ENCODE results near the gene HINT3.

DNA sequence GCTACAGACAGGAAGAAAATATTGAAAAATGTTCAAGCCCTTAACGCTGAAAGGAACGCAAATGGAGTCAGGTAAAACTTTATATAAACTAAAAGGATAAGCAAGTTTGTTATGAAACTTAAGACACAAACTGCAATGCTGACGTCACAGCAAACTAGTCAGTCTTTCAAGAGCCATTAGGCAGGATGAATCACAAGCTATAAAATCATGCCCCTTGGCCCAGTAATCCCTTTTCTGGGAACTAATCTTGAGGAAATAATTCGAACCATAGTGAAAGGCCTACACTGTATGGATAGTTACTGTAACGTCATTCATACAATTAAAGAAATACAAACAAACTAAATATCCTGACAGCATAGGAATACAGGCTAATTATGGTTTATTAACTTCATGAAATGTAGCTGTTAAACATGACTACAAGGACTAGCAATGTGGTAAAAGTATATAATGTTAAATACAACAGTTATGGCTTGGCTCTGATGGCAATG, 42.7 kb upstream of the HINT3 start:
- TF ChIP-seq, protein P1, sequence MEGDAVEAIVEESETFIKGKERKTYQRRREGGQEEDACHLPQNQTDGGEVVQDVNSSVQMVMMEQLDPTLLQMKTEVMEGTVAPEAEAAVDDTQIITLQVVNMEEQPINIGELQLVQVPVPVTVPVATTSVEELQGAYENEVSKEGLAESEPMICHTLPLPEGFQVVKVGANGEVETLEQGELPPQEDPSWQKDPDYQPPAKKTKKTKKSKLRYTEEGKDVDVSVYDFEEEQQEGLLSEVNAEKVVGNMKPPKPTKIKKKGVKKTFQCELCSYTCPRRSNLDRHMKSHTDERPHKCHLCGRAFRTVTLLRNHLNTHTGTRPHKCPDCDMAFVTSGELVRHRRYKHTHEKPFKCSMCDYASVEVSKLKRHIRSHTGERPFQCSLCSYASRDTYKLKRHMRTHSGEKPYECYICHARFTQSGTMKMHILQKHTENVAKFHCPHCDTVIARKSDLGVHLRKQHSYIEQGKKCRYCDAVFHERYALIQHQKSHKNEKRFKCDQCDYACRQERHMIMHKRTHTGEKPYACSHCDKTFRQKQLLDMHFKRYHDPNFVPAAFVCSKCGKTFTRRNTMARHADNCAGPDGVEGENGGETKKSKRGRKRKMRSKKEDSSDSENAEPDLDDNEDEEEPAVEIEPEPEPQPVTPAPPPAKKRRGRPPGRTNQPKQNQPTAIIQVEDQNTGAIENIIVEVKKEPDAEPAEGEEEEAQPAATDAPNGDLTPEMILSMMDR (IDR thresholded peaks at IDR 0.05) = no peak
- no peak for TF ChIP-seq POLR2A (IDR thresholded peaks at IDR 0.05)
